ENCODE data around the gene NEK6. TPM values are rescaled to one million over a fixed set of nuclear protein-coding genes. Genes with fewer than 3 reads are reported as not detected.

The NEK6 gene
- total and polyA plus RNA-seq, 10 of the 15 experiments (the other 5 are each of a cell fraction or from before 2014, with no cell fraction given): 31.3 to 161 (median 89.2) TPM

GRCh38 chr9:124344291-124345050, 86.7 kb downstream of the NEK6 start:
- POLR2A ChIA-PET: no interaction called here
- ATAC-seq: no peak
- BruUV-seq (replicated peaks): no TSS peak
- 97% methylated on average over 28 of the region's 29 CpGs for WGBS (ENCODE audit: insufficient coverage, insufficient replicate concordance, low lambda C conversion rate, missing lambda C conversion rate)
- CTCF ChIA-PET: interaction anchor here (1.5 kb wide), 1 partner anchor 217 kb away, joined by 3 read pairs; no protein-coding TSS in a partner anchor
- Histone ChIP-seq H3K4me2 (ENCODE audit: control insufficient read depth, insufficient read depth) (no peak overlapping the region), H3K9me3 (replicated peaks; ENCODE audit: control insufficient read depth, insufficient read depth, low read length) (no peaks in the 10 kb centered on the region), H3K9ac (ENCODE audit: control insufficient read depth, insufficient read depth, low read length) (no peak overlapping the region), H3K36me3 (ENCODE audit: control insufficient read depth in 2 of 2, insufficient read depth in 2 of 2, low read length in 1 of 2) (peaks cover 40 to 63% of the 10 kb centered on the region in 2 experiments; a peak in 3 of 4 replicates), H3K79me2 (ENCODE audit: control insufficient read depth, insufficient read depth, low read length) (no peaks in the 10 kb centered on the region), H3K27ac (ENCODE audit: control insufficient read depth, insufficient read depth) (no peak overlapping the region), H3K4me3 (no peak overlapping the region), H3K4me1 (ENCODE audit: control insufficient read depth, insufficient read depth, low read length) (no peaks in the 10 kb centered on the region), H3K27me3 (replicated peaks in 1 of 2; ENCODE audit: control insufficient read depth in 2 of 2, insufficient read depth in 2 of 2, low read length in 1 of 2) (no peaks in the 10 kb centered on the region), H2AFZ (ENCODE audit: control insufficient read depth, low read depth, low read length) (no peak overlapping the region), H4K20me1 (ENCODE audit: control insufficient read depth, insufficient read depth) (no peaks in the 10 kb centered on the region)
- RAD21 ChIA-PET (ENCODE audit: unreplicated experiment): no interaction called here
- no peak for DNase-seq (ENCODE audit: low read depth, low spot score)
- SMC1A ChIA-PET (ENCODE audit: uncharacterized antibody, unreplicated experiment): no interaction called here
- in situ Hi-C loops (cut with MboI) (no loop called here), intact Hi-C loops (cut with micrococcal nuclease; ENCODE audit: unreplicated experiment) (no loop called here)
- TF ChIP-seq SMARCA5 (IDR thresholded peaks at IDR 0.05): no peak
- peak; percentile 61; the same call in 1 of the 2 replicates for TF ChIP-seq POLR2AphosphoS5 (IDR thresholded peaks at IDR 0.05; ENCODE audit: low read length)
- FAIRE-seq: no peak

- ChIA-PET SMC1A (ENCODE audit: uncharacterized antibody, unreplicated experiment) (no interaction called here), POLR2A (no interaction called here), CTCF (interaction anchor here (1.5 kb wide), 1 partner anchor 218 kb away, joined by 3 read pairs; no protein-coding TSS in a partner anchor), RAD21 (ENCODE audit: unreplicated experiment) (no interaction called here)
- DNase-seq (ENCODE audit: low read depth, low spot score) (no peak), ATAC-seq (no peak), FAIRE-seq (no peak)
- no peak overlapping the region for H2AFZ ChIP-seq (ENCODE audit: control insufficient read depth, low read depth, low read length)
- no peak overlapping the region for H3K9ac ChIP-seq (ENCODE audit: control insufficient read depth, insufficient read depth, low read length)
- in situ Hi-C loops (cut with MboI) (no loop called here), intact Hi-C loops (cut with micrococcal nuclease; ENCODE audit: unreplicated experiment) (no loop called here)
- no peak overlapping the region for H3K27ac ChIP-seq (ENCODE audit: control insufficient read depth, insufficient read depth)
- H3K4me3 ChIP-seq: no peak overlapping the region
- H3K9me3 ChIP-seq (replicated peaks; ENCODE audit: control insufficient read depth, insufficient read depth, low read length): no peaks in the 10 kb centered on the region
- no peak for TF ChIP-seq KLF5 (IDR thresholded peaks at IDR 0.05; ENCODE audit: partially characterized antibody)
- 0 out of 2 replicates have a peak, but pooled peaks have one; percentile 8 for TF ChIP-seq POLR2A (IDR thresholded peaks at IDR 0.05; ENCODE audit: low read depth, low read length)
- no peak for TF ChIP-seq WRNIP1 (IDR thresholded peaks at IDR 0.05; ENCODE audit: borderline replicate concordance, low read depth, low read length)
- peak; percentile 23; the same call in 1 of the 2 replicates for TF ChIP-seq POLR2AphosphoS5 (IDR thresholded peaks at IDR 0.05; ENCODE audit: low read length)
- no peak for TF ChIP-seq NR2F1 (conservative IDR thresholded peaks at IDR 0.05)
- no peak for TF ChIP-seq SMARCA5 (IDR thresholded peaks at IDR 0.05)
- no peak for TF ChIP-seq RCOR1 (conservative IDR thresholded peaks at IDR 0.05; ENCODE audit: low read depth, low read length)
- TF ChIP-seq CBX3 (IDR thresholded peaks at IDR 0.05; ENCODE audit: borderline replicate concordance, low read depth): no peak
- H3K79me2 ChIP-seq (ENCODE audit: control insufficient read depth, insufficient read depth, low read length): no peaks in the 10 kb centered on the region
- H3K27me3 ChIP-seq (replicated peaks in 1 of 2; ENCODE audit: control insufficient read depth in 2 of 2, insufficient read depth in 2 of 2, low read length in 1 of 2): no peaks in the 10 kb centered on the region
- 97% methylated on average over 14 of the region's 14 CpGs for WGBS (ENCODE audit: insufficient coverage, insufficient replicate concordance, low lambda C conversion rate, missing lambda C conversion rate)
- no peaks in the 10 kb centered on the region for H3K4me1 ChIP-seq (ENCODE audit: control insufficient read depth, insufficient read depth, low read length)
- H3K4me2 ChIP-seq (ENCODE audit: control insufficient read depth, insufficient read depth): no peak overlapping the region
- BruUV-seq (replicated peaks): no TSS peak
- H3K36me3 ChIP-seq (ENCODE audit: control insufficient read depth in 2 of 2, insufficient read depth in 2 of 2, low read length in 1 of 2): peaks cover 40 to 64% of the 10 kb centered on the region in 2 experiments; a peak in 3 of 4 replicates
- H4K20me1 ChIP-seq (ENCODE audit: control insufficient read depth, insufficient read depth): no peaks in the 10 kb centered on the region
These were observed 87.3 kb downstream of the NEK6 start for GRCh38 chr9:124345063-124345462.

Data from GM12878 (cell line).